ENCODE results near the gene DCST1.

Gene DCST1

DNA sequence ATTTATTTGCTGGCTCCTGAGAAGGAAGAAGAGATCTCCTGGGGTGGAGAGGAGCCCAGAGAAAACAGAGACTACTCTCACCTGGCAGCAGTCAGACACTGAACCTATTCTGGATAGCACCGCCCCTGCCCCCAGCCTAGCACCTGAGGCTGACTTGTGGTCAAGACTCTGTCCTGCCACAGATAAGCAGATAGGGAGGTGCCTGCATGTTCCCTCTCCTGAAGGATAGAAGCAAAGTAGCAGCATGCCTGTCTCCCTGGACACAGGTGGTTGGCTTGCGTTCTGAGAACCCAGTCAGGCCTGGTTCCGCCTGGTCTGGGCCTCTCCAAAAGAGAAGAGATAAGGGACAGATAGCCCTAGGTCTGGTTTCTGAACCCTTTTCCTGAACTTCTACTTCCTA is 43.7 kb downstream of the DCST1 start:
- no peak for DNase-seq

DNA sequence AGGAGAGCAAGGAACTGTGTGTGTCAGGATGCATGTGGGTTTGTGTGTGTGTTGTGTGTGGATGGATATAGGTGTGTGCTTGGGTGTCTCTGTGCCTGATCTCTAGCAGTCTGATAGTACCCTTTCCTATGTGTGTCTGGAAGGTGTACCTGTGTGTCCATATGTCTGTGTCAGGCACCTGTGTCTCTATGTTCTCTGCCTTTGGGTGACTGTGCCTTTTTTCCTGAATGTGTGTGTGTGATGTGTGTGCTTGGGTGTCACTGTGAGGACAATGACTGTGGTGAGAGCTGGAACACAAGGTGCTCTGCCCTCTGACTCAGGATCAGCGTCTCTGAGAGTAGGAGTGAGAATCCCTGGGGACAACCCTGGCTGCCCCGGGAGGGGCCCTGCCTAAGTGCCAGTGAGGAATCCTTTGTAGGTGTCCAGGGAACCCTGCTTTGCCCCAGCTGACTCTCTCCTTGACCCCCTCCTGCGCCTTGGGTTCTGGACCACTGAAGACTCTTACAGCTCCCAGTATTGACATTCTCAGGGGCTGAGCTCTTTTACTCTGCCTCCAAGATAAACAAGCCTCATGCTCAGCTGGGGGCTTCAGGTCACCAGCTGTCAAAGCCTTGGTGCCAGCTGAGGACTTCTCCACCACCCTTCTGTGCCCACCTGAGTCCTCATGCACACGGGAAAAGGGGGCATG is 44.3 kb downstream of the DCST1 start:
- no peak for DNase-seq

DNA sequence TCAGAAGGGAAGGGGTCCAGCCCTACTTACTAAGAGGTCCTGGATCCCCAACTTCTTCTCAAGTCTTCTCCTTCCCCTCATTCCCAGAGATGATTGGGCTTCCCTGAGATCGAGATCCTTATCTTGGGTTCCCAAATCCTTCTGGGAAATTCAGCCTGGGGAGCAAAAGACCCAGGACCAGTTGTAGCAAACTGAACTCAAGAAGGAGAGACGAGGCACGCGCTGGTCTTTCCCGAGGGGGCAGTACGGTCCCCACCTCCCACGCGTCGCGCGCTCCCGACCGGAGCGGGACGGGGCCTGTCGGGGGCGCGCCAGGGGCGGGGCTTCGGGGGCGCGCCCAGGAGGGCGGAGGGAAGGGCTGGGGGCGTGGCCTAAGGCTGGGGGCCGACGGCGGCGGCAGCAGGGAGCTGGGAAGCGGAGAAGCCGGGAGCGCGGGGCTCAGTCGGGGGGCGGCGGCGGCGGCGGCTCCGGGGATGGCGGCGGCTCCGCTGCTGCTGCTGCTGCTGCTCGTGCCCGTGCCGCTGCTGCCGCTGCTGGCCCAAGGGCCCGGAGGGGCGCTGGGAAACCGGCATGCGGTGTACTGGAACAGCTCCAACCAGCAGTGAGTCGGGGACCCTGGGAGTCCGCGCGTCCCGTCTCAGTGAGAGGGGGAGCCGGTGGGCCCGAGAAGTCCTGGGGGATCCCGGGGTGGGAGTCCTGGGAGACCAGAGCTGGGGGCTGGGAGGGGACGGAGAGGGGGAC is 45.0 kb downstream of the DCST1 start, which contains the start of gene EFNA3:
Gene EFNA3 (plus strand): TSS at position 369 of the 741 bp plus-strand sequence. CDS start 105 bp downstream, at position 474.
- DNase-seq = peak; percentile 61 to 85

DNA sequence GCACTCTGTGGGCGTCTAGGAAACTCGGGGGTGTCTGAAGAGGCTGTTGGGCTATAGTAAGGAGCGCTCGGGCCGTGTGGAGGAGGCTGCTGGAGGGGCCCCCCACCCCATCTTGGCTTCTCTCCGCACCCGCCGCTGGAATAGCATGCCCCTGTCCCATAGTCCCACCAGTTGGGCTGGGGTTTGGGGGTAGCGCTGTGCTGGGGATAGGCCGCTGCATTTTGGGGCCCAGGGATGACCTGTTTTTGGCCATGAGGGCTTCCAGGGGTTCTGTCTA is 45.5 kb downstream of the DCST1 start:
- no peak for DNase-seq

DNA sequence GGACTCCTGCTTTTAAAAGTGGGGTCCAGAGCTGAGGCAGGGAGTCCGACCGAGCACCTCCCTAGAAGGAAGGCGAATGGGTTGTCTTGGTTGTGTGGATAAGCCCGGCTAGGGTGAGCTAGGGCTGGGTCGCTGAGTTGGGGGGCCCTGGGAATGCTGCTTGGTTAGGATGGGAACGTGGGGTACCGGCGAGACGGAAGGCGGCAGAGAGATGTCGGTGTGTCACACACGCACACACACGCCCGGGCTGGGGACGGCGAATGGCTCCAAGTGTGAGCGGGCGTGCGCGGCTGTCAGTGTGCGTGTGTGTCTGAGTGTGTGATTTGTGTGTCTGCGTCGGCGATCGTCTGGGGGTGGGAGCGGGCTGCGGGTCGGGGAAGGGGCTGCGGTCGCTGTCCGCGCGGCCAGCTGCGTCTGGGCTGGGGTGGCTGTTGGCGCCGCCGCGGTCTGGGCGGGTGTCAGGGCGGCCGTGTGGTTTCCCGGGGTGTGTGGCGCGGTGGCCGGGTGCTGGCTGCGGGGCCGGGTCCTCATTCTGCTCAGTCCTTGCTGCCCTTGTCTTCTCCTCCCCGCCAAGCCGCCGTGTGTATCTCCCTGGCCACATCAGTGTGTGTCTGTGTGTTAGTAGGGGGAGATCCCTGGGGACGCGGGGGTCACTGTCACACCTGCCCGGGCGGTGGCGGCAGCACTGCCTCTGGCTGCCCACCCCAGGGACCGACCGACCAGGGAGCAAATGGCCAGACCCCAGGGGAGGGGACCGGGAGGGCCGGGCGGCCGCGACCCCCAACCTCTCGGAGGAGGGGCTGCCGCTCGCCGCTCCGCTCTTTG is 46.1 kb downstream of the DCST1 start:
- no peak for DNase-seq

DNA sequence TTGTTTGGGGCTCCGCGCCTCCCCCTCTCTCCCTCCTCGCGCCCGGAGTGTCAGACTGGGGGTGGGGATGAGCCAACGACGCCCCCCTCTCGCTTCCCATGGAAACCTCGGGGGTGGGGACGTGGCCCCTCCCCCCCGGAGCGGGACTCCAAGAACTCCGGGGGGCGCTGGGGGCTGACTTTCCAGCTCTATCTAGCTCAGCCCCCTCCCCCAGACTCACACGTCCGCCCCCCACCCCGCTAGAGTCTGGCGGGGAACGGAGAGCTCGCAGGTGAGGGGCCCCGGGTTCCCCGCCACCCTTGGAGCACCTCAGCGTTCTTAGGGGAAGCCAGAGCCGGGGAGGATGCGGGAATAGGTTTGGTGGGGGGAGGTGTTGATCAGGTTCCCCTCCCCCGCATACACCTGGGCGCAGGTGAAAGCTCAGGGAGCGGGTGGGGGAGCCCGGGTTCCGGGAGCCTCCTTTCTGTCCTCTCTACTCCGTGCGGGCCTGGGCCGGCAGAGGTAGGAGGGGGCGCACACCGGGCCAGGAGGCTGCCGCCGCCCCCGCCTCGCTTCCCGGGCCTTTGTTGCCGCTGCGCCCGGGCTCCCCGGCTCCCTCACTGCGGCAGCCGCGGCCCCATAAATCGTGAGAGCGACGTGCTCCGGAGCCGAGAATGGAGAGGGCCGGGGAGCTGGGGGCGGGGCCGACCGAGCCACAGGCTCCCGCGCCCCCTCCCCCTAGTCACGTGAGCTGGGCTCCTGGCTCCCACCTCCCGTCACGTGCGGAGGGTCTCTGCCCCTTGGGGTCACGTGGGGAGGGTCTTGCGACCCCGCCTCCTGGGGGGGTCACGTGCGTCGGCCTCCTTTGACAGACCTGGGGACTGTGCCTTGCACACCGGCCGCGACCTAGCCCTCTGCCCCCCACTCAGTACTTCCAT is 46.9 kb downstream of the DCST1 start:
- peak in 1 of 2 experiments; percentile 51 for DNase-seq

DNA sequence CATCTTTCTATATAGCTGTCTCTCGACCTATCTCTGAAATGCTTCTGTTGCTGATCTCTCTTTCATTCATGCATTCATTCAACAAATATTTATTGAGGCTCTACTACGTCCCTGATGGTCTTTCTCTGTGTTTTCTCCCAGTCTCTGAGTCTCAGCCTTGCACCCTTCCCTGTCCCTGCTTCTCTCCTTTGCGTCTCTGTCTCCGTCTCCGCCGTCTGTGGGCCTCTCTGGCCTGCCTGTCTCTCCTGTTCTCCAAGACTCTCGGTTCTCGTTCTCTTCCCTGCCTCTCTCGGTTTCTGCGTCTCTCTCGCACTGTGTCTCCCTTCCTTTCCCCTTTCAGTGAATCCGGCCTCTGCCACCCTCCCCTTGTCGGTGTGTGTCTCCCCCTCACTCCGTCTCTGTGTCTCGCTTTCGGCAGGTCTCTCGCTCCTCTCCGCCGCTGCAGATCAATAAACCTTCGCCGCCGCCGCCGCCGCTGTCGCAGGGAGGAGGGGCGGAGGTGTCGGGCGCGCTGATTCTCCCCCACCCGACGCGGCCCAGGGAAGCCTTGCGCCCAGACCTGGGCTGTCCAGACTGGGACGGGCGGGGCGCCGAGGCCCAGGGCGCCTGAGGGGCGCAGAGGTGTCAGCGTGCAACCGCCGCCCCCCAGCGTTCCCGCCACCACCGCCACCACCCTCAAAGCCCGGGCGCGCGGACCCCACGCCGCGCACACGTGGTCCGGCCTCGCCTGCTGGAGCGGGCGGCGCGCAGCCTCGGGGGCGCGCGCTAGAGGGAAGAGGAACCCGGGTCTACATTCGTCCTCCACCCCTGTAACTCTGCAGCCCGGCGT is 48.1 kb downstream of the DCST1 start:
- DNase-seq = no peak

DNA sequence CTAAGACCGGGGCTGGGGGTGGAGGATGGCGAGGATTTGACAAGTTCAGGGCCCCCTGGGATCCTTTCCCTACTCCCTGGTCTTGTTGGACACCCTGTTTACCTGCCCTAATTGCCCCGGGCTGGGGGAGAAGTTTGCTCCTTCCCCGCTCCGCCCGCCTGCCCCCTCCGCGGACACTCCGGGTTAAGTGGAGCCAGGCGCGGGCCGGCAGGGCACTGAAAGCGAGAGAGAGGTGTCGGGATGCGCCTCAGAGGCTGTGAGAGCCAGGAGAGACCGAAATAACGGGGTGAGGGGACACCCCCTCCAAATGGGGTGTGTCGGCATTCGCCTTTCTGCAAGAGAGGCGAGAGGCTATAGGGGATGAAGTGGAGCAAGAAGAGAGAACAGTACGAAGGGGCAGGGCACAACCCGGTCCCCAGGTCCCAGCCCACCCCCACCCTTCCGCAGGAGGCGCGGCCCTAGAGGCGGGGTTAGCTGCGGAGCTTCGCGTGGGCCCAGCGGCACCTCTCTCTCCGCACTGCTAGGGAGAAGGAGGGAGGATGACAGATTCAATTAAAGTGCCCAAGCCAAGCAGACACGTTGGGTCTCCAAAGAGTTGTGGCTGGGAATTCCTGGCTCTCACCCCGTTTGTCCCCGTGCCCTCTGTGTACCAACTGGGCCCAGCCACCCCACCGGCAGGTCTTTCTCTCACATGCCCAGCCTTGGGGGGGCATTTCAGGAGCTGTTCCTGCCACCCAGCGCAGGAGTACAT is 48.9 kb downstream of the DCST1 start:
- no peak for DNase-seq

DNA sequence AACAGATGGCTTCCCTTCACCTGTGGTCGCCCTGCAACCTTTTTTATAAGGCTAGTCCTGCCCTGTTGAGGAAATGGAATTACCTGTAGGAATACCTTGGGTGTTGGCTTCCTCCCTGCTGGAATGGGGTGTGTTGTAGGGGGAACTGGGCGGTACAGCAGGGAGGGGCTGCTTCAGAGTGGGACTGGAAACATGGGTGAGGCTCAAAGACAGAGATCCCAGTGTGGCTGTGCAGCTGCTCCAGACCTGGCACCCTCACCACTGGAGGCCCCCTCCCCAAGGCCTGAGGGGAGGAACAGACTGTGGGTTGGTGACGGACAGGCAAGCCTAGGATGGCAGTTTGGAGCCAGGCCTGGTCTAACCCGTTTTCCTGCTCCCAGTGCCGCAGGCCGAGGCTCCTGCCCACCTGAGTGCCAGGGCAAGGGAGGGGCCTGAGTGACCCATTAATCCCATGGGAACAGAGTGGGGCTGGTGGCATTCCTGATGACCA is 49.5 kb downstream of the DCST1 start:
- no peak for DNase-seq

DNA sequence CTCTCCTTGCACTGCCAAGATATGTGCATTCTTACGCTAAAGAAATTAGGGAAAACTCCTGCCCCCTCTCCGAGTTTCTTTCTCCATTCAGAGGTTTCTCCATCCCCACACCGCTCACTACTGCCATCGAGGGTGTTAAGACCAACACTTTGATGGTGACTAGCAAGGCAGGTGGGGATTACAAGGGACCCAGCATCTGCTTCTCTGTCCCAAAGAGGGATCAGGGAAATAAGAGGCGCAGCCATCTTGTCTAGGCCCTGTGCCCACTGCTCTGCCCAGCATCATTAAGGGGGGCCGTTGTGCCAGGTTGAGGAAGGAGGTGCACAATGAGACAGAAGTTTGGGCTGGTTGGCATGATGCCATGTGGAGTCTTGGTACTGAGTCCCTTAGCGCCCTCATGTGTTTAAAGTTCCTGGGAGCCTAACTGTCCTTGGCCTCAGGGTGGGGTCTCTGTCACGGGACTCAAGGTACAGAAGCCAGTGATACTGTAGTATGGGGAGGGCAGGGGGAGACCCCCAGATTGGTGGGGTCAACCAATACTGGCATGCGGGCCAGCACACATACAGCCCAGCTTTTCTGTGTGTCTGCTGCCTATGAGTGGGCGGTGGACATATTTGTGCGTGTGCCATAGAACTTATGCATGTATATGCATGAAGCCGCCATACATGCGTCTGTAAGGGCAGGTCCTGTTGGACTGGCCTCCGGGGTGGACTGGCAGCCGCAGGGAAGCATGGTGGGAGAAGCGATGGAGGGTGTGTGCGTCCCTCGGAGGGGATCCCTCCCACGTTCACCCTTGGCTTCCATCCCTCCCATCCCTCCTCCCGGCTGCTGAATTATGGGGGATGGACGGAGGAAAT is 50.5 kb downstream of the DCST1 start:
- DNase-seq = peak; percentile 54 to 70

DNA sequence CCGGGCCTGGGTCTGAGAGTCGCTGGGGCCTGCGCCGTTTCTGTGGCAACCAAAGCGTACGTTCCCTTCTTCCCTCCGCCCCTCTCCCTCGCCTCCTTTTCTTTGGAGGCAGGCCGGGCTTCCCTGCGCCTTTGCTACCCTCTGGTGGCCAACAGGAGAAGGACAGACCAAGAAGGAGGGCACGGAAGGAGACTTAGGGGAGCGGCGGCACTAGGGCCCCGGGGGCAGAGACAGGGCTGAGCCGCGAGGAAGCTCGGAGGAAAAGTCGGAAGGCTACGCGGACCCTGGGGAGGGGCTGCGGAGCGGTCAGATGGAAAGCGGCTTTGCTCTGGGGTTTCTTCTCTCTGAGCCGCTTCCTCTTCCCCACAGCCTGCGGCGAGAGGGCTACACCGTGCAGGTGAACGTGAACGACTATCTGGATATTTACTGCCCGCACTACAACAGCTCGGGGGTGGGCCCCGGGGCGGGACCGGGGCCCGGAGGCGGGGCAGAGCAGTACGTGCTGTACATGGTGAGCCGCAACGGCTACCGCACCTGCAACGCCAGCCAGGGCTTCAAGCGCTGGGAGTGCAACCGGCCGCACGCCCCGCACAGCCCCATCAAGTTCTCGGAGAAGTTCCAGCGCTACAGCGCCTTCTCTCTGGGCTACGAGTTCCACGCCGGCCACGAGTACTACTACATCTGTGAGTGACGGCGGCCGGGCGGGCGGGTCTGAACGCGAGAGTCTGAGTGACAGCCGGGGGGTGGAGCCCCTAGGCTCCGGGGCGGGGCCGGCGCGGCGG is 51.3 kb downstream of the DCST1 start:
- peak; percentile 96 to 98 for DNase-seq

DNA sequence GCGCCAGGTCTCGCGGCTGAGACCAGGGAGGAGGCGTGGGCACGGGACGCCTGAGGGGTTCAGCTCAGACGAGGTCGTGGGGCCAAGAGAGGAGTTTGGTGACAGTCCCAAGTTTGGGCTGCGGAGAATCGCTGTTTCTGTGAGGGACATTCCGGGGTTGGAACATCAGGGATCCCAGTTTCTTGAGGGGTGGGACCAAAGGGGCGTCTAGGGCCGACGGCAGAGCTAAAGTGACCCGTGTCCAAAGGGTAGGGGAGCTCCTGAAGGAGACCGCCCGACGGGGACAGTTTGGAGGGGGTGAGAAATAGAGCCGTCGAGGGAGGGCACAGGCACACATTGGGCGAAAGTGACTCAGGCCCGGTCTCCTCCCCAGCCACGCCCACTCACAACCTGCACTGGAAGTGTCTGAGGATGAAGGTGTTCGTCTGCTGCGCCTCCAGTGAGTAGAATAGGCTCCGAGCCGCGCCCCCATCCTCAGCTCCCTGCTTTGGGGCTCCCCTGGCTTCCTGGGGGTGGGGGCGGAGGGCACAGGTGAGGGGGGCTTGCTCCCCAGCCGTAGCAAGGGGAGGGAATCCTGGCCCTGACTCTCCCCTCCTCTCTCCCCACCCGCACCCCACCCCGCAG is 52.0 kb downstream of the DCST1 start:
- peak; percentile 46 to 59 for DNase-seq

DNA sequence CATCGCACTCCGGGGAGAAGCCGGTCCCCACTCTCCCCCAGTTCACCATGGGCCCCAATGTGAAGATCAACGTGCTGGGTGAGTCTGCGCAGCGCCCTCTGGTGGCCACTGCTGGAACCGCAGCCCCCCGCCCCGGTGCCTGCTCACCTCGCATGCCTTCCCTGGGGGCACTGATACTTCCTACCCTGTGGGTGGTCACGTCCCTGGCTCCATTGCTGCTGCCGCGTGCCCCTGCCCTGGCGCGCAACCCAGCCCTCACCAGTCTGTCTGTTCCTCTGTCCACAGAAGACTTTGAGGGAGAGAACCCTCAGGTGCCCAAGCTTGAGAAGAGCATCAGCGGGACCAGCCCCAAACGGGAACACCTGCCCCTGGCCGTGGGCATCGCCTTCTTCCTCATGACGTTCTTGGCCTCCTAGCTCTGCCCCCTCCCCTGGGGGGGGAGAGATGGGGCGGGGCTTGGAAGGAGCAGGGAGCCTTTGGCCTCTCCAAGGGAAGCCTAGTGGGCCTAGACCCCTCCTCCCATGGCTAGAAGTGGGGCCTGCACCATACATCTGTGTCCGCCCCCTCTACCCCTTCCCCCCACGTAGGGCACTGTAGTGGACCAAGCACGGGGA is 52.6 kb downstream of the DCST1 start:
- DNase-seq = peak; percentile 34 to 64

DNA sequence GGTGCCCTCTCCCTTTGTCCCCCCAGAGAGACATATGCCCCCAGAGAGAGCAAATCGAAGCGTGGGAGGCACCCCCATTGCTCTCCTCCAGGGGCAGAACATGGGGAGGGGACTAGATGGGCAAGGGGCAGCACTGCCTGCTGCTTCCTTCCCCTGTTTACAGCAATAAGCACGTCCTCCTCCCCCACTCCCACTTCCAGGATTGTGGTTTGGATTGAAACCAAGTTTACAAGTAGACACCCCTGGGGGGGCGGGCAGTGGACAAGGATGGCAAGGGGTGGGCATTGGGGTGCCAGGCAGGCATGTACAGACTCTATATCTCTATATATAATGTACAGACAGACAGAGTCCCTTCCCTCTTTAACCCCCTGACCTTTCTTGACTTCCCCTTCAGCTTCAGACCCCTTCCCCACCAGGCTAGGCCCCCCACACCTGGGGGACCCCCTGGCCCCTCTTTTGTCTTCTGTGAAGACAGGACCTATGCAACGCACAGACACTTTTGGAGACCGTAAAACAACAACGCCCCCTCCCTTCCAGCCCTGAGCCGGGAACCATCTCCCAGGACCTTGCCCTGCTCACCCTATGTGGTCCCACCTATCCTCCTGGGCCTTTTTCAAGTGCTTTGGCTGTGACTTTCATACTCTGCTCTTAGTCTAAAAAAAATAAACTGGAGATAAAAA is 53.4 kb downstream of the DCST1 start:
- DNase-seq = no peak

DNA sequence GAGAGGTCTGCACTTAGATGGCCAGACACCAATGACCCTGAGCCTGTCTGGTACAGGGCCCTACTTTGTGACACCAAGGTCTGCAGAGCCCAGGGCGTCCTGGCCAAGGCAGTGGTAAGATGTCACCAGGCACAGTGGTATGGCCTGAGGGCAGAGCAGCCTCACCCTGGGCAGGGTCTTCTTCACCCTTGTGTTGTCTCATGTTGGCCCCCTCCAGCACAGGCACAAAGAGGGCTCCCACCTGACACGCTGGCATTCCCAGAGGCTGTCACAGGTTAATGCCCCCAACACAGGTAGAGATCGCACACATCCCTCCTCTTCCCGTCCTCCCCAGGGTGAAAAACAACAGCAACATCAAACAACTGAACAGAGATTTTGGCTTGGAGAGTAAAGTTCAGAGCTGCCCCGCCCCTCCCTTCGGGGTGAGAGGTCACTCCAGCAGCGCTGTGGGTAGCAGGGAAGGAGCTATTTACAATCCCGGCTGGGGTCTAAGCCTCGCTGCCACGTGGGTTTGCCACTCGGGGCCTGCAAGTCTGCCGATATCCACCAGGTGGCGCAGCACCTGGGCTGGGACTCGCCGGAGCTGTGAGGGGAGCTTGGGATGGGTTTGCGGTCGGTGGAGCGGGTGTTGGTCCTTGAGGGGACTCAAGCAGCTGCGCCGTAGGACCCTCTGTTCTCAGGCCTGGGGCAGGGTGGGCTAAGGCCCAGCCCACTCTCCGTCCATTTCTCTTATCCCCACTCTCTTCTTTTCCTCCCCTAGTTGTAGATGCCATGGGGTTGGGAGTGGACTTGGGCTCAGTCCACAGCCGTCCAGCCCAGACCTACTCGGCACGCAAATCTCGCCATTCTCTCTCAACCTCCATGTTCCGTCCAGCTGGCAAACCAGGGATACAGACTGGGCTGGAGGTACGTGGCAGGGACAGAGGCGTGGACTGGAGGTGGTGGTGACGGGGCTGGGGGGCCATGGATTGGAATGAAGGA is 57.7 kb downstream of the DCST1 start:
- DNase-seq = peak; percentile 51 to 91

DNA sequence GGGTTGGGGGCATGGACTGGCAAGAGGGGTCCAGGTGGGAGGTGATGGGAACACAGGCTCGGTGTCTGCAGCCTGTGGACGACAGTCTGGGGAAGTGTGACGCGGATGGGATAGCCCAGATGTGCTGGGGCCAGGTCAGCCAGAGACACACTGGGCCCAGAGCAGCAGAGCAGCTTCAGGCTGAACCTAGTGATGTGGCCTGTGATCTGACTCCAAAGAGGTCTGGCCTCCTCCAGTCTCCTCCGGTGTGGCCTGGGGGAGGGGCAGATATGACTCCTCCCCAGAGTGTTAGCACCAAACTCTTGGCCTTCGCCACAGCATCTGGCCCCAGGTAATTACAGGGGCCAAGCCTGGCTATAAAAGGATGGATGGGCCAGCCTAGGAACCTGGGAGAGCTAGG is 58.5 kb downstream of the DCST1 start:
- DNase-seq = no peak
